GM23248 (cell line): ENCODE data around the gene MMP7. TPM values are rescaled to one million over a fixed set of nuclear protein-coding genes. Genes with fewer than 3 reads are reported as not detected.

Experiments
- DNase-seq: peaks from one replicate; pipeline ENCODE4 v3.0.0-alpha.2; 2015
- H2AFZ ChIP-seq: fragments of 200-600 bp; sonication (generic); 2 replicates; pipeline ENCODE4 v1.6.1; 2016; ENCODE audit warnings: antibody characterized with exemption
- H3F3A ChIP-seq: fragments of 200-600 bp; sonication (generic); 2 replicates; pipeline ENCODE4 v1.6.1; 2016; ENCODE audit warnings: mild to moderate bottlenecking, antibody characterized with exemption, mixed run types; ENCODE audit not compliant: insufficient read depth
- H3K27ac ChIP-seq: fragments of 200-600 bp; sonication (generic); 2 replicates; pipeline ENCODE4 v1.5.1; 2016; ENCODE audit warnings: mild to moderate bottlenecking
- H3K27me3 ChIP-seq: fragments of 200-600 bp; sonication (generic); replicated peaks from 2 replicates; pipeline ENCODE4 v1.6.1; 2016; ENCODE audit warnings: mild to moderate bottlenecking; ENCODE audit not compliant: insufficient read depth
- H3K36me3 ChIP-seq: fragments of 200-600 bp; sonication (generic); 2 replicates; pipeline ENCODE4 v1.6.1; 2016; ENCODE audit warnings: low read depth, mild to moderate bottlenecking
- H3K4me1 ChIP-seq: fragments of 200-600 bp; sonication (generic); 2 replicates; pipeline ENCODE4 v1.6.1; 2016; ENCODE audit warnings: mild to moderate bottlenecking; ENCODE audit not compliant: insufficient read depth
- H3K4me2 ChIP-seq: fragments of 200-600 bp; sonication (generic); one replicate; pipeline ENCODE4 v1.6.1; 2016; ENCODE audit warnings: mild to moderate bottlenecking; ENCODE audit not compliant: unreplicated experiment
- H3K4me3 ChIP-seq: fragments of 200-600 bp; sonication (generic); 2 replicates; pipeline ENCODE4 v1.5.1; 2016; ENCODE audit warnings: mild to moderate bottlenecking
- H3K79me2 ChIP-seq: fragments of 200-600 bp; sonication (generic); 2 replicates; pipeline ENCODE4 v1.6.1; 2016; ENCODE audit warnings: mild to moderate bottlenecking; ENCODE audit not compliant: insufficient read depth
- H3K9ac ChIP-seq: fragments of 200-600 bp; sonication (generic); 2 replicates; pipeline ENCODE4 v1.6.1; 2016; ENCODE audit warnings: mild to moderate bottlenecking
- H3K9me2 ChIP-seq: fragments of 200-600 bp; sonication (generic); 2 replicates; pipeline ENCODE4 v1.6.1; 2016; ENCODE audit warnings: mixed run types, mild to moderate bottlenecking, moderate library complexity; ENCODE audit not compliant: insufficient read depth
- H3K9me3 ChIP-seq: fragments of 200-600 bp; sonication (generic); one replicate; pipeline ENCODE4 v1.6.1; 2017; ENCODE audit warnings: low read depth
- H4K20me1 ChIP-seq: fragments of 200-600 bp; sonication (generic); 2 replicates; pipeline ENCODE4 v1.6.0; 2016; ENCODE audit not compliant: insufficient read depth
- EZH2 ChIP-seq: fragments of 200-600 bp; sonication (generic); IDR thresholded peaks from 2 replicates; pipeline ENCODE4 v1.6.1; 2018; ENCODE audit warnings: antibody characterized with exemption, mild to moderate bottlenecking; ENCODE audit not compliant: insufficient read depth, poor library complexity, severe bottlenecking
- EZH2phosphoT487 ChIP-seq: fragments of 200-600 bp; sonication (generic); IDR thresholded peaks from 2 replicates; pipeline ENCODE4 v1.6.1; 2018; ENCODE audit warnings: antibody characterized with exemption, moderate library complexity, mild to moderate bottlenecking, low read depth; ENCODE audit not compliant: insufficient read depth
- WGBS, 2 experiments: methylation state at CpG; one replicate each; pipeline ENCODE4 v1.1.6; 2015 to 2017; ENCODE audit warnings: low lambda C conversion rate in 2 of 2, low coverage in 1 of 2; ENCODE audit errors: missing lambda C conversion rate in 2 of 2; 5-methylcytosine and 5-hydroxymethylcytosine counted together
- in situ Hi-C: fragments of 300-500 bp; cut with MboI; formaldehyde crosslinking; loops from 2 replicates; pipeline ENCODE4 v1.15.0; 2020
- polyA plus RNA-seq: library from polyadenylated mRNA; unstranded; fragments of >200 nt; fragmentation: Nextera tagmentation; extraction: Ambion mirVana; gene quantifications from 2 replicates; pipeline ENCODE4 v1.2.1, GENCODE V29; 2016
- total RNA-seq: library from RNA; depleted of rRNA; stranded (reverse); fragments of >200 nt; shearing (Covaris generic); gene quantifications from 2 replicates; pipeline ENCODE4 v1.2.3, GENCODE V29; 2014

Gene MMP7
- total and polyA plus RNA-seq, 2 experiments from 2014 or later, result not detected

DNA sequence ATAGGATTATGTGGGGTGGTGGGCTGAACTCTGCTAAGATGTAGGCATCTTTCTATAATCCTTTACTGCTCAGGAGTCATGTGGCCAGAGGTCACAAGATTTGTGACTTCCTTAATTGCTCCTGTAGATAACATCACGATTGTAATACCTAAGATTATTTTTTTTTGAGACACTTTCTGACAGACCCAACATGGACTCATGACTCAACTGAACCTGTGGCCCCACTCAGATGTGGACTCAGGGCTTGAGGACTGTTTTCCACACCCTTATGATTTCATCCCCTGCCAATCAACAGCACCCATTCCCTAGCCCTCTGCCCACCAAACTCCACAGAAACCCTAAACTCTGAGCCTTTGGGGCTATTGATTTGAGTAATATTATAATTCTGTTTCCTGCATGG lies 35.6 kb upstream of the MMP7 start:
- Histone ChIP-seq H2AFZ (no peak overlapping the region), H3K36me3 (no peaks in the 10 kb centered on the region), H3F3A (peaks cover 4% of the 10 kb centered on the region; the same call in 1 of the 2 replicates), H3K9me3 (no peaks in the 10 kb centered on the region), H3K79me2 (no peaks in the 10 kb centered on the region), H3K4me3 (no peak overlapping the region), H3K9me2 (no peaks in the 10 kb centered on the region), H4K20me1 (no peaks in the 10 kb centered on the region), H3K27me3 (0 out of 2 replicates have a peak, but pooled peaks cover 3% of the 10 kb centered on the region), H3K27ac (no peak overlapping the region), H3K4me1 (peaks cover 4% of the 10 kb centered on the region), H3K4me2 (no peak overlapping the region), H3K9ac (no peak overlapping the region)
- TF ChIP-seq EZH2phosphoT487 (no peak), EZH2 (no peak)
- 50 to 55% methylated on average over 1 of the region's 1 CpG for WGBS, 2 experiments
- in situ Hi-C loops, result no loop called here
- DNase-seq, result no peak

DNA sequence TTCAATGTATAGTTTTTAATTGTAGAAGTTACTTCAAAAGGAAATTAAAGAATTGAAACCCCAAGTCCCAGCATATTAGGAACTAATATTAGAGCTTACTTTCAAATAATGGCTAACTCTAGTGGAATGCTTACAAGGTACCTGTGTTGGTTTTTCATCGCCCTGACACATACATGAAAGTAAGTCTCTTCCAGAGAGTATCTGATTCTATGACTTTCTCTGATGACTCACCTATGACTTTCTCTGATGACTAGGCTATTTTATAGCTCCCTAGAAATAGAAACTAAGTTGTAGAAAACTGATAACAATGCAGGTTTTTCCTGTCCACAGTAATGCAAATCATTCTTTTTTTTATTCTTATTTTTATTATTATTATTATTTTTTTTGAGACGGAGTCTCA lies 33.6 kb upstream of the MMP7 start:
- Histone ChIP-seq H3K4me1 (peaks cover 13% of the 10 kb centered on the region), H3F3A (peaks cover 4% of the 10 kb centered on the region), H3K27ac (no peak overlapping the region), H3K79me2 (no peaks in the 10 kb centered on the region), H3K9me2 (no peaks in the 10 kb centered on the region), H3K9ac (no peak overlapping the region), H3K36me3 (no peaks in the 10 kb centered on the region), H2AFZ (no peak overlapping the region), H4K20me1 (no peaks in the 10 kb centered on the region), H3K4me3 (no peak overlapping the region), H3K27me3 (0 out of 2 replicates have a peak, but pooled peaks cover 3% of the 10 kb centered on the region), H3K4me2 (peak overlapping the region; percentile 47), H3K9me3 (no peaks in the 10 kb centered on the region)
- WGBS, 2 experiments, result 35 to 52% methylated on average over 2 of the region's 2 CpGs
- in situ Hi-C loops, result no loop called here
- peak; percentile 87 for DNase-seq
- no peak for TF ChIP-seq EZH2phosphoT487

DNA sequence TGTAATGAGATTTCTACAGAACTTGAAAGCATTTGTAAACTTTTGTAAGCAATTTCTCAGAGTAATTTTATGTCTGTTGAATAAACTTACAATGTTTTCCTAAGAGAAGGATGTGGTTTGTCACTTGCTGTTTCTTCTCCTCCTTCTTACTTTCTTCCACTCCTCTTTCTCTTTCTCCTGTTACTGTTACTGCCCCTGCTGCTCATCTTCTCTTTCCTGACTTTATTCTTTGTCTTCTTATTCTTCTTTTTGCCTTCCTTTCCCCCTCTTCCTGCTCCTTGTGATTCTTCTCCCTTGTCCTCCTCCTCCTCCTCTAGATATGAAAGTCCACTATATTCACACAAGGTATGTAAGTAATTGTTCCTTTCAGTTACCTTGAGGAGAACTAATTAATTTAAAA lies 31.1 kb upstream of the MMP7 start:
- TF ChIP-seq EZH2, result no peak
- TF ChIP-seq EZH2phosphoT487, result no peak
- Histone ChIP-seq H3K27ac (no peak overlapping the region), H3K4me2 (no peak overlapping the region), H3K36me3 (no peaks in the 10 kb centered on the region), H3K4me3 (no peak overlapping the region), H3K79me2 (no peaks in the 10 kb centered on the region), H3K27me3 (0 out of 2 replicates have a peak, but pooled peaks cover 3% of the 10 kb centered on the region), H3K9me3 (no peaks in the 10 kb centered on the region), H2AFZ (no peak overlapping the region), H3F3A (peaks cover 4% of the 10 kb centered on the region), H3K4me1 (peaks cover 13% of the 10 kb centered on the region), H3K9ac (no peak overlapping the region), H3K9me2 (no peaks in the 10 kb centered on the region), H4K20me1 (no peaks in the 10 kb centered on the region)
- DNase-seq, result no peak
- in situ Hi-C loops, result no loop called here

DNA sequence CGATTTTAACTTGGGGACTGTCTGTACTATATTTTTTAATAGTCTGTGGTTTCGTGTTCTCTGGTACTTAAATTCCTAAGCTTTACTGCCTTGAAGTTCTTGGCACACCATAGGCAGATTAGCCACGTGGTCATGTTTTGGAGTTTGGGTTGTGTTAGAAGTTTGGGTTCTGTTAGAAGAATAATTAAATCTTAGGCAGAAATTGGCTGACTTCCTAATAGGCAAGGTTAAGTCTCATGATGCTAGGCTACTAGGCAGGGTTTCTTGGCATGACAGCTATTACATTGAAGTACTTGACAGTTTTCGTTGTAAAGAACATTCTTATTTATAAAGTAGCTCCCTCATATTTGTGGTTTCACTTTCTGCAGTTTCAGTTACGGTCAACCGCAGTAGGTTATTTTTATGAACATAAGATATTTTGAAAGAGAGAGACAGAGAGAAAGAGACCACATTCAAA lies 30.0 kb upstream of the MMP7 start:
- no peak for TF ChIP-seq EZH2phosphoT487
- peaks cover 4% of the 10 kb centered on the region for H3F3A ChIP-seq
- H2AFZ ChIP-seq, result peak overlapping the region; percentile 66
- peak; percentile 68 for DNase-seq
- H3K9me3 ChIP-seq, result no peaks in the 10 kb centered on the region
- no peaks in the 10 kb centered on the region for H3K9me2 ChIP-seq
- H3K9ac ChIP-seq, result peak overlapping the region; percentile 51
- H3K27me3 ChIP-seq, result 0 out of 2 replicates have a peak, but pooled peaks cover 3% of the 10 kb centered on the region
- peak overlapping the region; percentile 71 for H3K4me3 ChIP-seq
- H3K79me2 ChIP-seq, result no peaks in the 10 kb centered on the region
- H3K27ac ChIP-seq, result 0 out of 2 replicates have a peak overlapping the region, but pooled peaks have one; percentile 18
- in situ Hi-C loops, result no loop called here
- peaks cover 13% of the 10 kb centered on the region for H3K4me1 ChIP-seq
- 5 to 7% methylated on average over 6 of the region's 6 CpGs for WGBS, 2 experiments
- H4K20me1 ChIP-seq, result no peaks in the 10 kb centered on the region
- H3K4me2 ChIP-seq, result peak overlapping the region; percentile 95
- no peaks in the 10 kb centered on the region for H3K36me3 ChIP-seq

DNA sequence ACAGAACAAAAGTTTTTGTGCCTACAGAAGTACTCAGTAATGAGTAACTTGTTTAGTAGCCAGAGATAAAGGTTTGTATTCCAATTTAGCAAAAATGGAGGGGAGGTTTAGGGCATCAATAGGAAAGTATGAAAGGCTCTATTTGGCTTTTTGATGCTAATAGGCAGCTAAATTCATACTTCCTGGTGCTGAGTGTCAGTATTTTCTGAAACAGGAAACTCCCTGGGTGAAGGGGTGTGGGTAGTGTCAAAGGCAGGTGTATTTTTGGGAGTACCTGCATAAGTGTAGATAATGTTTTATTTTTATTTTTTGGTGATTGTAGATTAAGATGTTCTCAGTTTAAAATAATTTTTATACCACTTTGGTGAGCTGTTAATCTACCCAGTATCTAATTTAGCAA lies 29.3 kb upstream of the MMP7 start:
- Histone ChIP-seq H3K4me3 (0 out of 2 replicates have a peak overlapping the region, but pooled peaks have one; percentile 71), H3F3A (peaks cover 4% of the 10 kb centered on the region), H3K27me3 (0 out of 2 replicates have a peak, but pooled peaks cover 3% of the 10 kb centered on the region), H4K20me1 (no peaks in the 10 kb centered on the region), H2AFZ (no peak overlapping the region), H3K9ac (no peak overlapping the region), H3K4me2 (peak overlapping the region; percentile 95), H3K4me1 (peaks cover 13% of the 10 kb centered on the region), H3K36me3 (no peaks in the 10 kb centered on the region), H3K27ac (no peak overlapping the region), H3K79me2 (no peaks in the 10 kb centered on the region), H3K9me3 (no peaks in the 10 kb centered on the region), H3K9me2 (no peaks in the 10 kb centered on the region)
- no peak for DNase-seq
- in situ Hi-C loops, result no loop called here
- TF ChIP-seq EZH2 (no peak), EZH2phosphoT487 (no peak)
